ENCODE data around the gene ID3. TPM values are rescaled to one million over a fixed set of nuclear protein-coding genes. Genes with fewer than 3 reads are reported as not detected.

Gene ID3
- polyA plus RNA-seq, 1 donor from 2014 or later: 8.0 TPM

DNA sequence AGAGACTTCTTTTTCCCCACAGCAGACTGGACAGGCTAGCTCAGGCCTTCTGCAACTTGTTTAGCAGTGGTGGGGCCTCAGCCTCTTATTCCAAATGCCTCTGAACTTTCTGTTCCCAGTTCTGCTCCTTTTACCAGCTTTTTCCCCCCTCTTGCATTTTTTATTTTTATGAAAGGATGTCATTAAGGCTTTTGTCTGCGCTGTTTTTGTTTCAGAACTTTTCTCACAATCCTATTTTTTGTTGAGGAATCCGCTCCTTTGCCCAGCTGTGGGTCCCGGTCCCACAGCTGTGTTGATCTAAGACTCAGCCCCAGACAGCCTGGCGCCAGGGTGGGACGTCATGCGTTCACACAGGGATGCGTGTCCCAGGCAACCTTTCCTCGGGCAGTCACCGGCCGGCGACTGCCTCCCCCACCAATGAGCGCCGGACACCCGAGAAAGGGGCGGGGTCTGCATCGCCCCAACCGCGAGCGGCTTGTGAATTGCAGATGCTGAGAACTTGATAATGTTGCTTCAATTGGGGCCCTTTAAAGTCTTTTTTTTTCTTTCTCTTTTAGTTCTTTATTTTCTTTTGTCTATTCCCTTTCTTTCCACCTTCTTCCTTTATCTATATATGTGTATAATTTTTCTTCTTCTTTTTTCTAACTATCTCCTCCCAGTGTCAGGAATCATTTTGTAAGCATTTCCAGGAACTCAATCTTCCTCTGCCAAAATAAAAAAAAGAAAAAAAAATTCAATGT is 3.0 kb upstream of the ID3 start:
- Histone ChIP-seq H3K9ac (ENCODE audit: low read length) (no peak overlapping the region), H3K27me3 (ENCODE audit: insufficient read depth, low read depth, low read length) (peaks cover 35% of the 10 kb centered on the region), H2AFZ (ENCODE audit: low read depth, low read length) (no peak overlapping the region)

GRCh38 chr1:23561813-23562100 is 2.5 kb upstream of the ID3 start:
- Histone ChIP-seq H3K27me3 (ENCODE audit: insufficient read depth, low read depth, low read length) (peaks cover 40% of the 10 kb centered on the region), H3K79me2 (replicated peaks; ENCODE audit: insufficient read depth, low read length) (no peaks in the 10 kb centered on the region), H3K36me3 (ENCODE audit: insufficient read depth, low read length) (no peaks in the 10 kb centered on the region), H3K9me2 (ENCODE audit: insufficient read depth, low read length) (no peaks in the 10 kb centered on the region), H2AFZ (ENCODE audit: low read depth, low read length) (no peak overlapping the region), H3F3A (ENCODE audit: insufficient read depth, low read length, poor library complexity, severe bottlenecking) (no peaks in the 10 kb centered on the region), H4K20me1 (ENCODE audit: insufficient read depth) (no peaks in the 10 kb centered on the region), H3K4me2 (ENCODE audit: low read length) (no peak overlapping the region), H3K27ac (ENCODE audit: low read length) (no peak overlapping the region), H3K9me3 (ENCODE audit: low read length) (no peaks in the 10 kb centered on the region), H3K4me3 (ENCODE audit: low read length) (no peak overlapping the region), H3K9ac (ENCODE audit: low read length) (no peak overlapping the region)
- no peak for TF ChIP-seq REST (IDR thresholded peaks at IDR 0.05; ENCODE audit: borderline replicate concordance)
- TF ChIP-seq MXI1 (conservative IDR thresholded peaks at IDR 0.05; ENCODE audit: poor library complexity, severe bottlenecking): no peak
- no peak for TF ChIP-seq SMC3 (conservative IDR thresholded peaks at IDR 0.05; ENCODE audit: poor library complexity)
- no peak for TF ChIP-seq CTCF (IDR thresholded peaks at IDR 0.05; ENCODE audit: poor library complexity, severe bottlenecking)
- no peak for TF ChIP-seq EP300 (conservative IDR thresholded peaks at IDR 0.05; ENCODE audit: poor library complexity, severe bottlenecking)

More for the DNA sequence above, 3.0 kb upstream of the ID3 start:
- H3K9me3 ChIP-seq (ENCODE audit: low read length): no peaks in the 10 kb centered on the region
- no peaks in the 10 kb centered on the region for H3K79me2 ChIP-seq (replicated peaks; ENCODE audit: insufficient read depth, low read length)
- H3F3A ChIP-seq (ENCODE audit: insufficient read depth, low read length, poor library complexity, severe bottlenecking): no peaks in the 10 kb centered on the region
- H3K27ac ChIP-seq (ENCODE audit: low read length): no peak overlapping the region
- H4K20me1 ChIP-seq (ENCODE audit: insufficient read depth): no peaks in the 10 kb centered on the region
- H3K9me2 ChIP-seq (ENCODE audit: insufficient read depth, low read length): no peaks in the 10 kb centered on the region
- H3K4me3 ChIP-seq (ENCODE audit: low read length): peak overlapping the region; percentile 23
- H3K36me3 ChIP-seq (ENCODE audit: insufficient read depth, low read length): no peaks in the 10 kb centered on the region
- no peak overlapping the region for H3K4me2 ChIP-seq (ENCODE audit: low read length)
- TF ChIP-seq REST (IDR thresholded peaks at IDR 0.05; ENCODE audit: borderline replicate concordance): no peak
- peak; percentile 20 for TF ChIP-seq MXI1 (conservative IDR thresholded peaks at IDR 0.05; ENCODE audit: poor library complexity, severe bottlenecking)
- TF ChIP-seq EP300 (conservative IDR thresholded peaks at IDR 0.05; ENCODE audit: poor library complexity, severe bottlenecking): peak; percentile 41

Measured in neural cell (in vitro differentiated cells).